Measurements from ENCODE around the gene IDI2.
"Not testable (repeated sequence)": the region's sequence is repeated elsewhere in the genome, so short reads cannot be mapped to it uniquely, and the experiment has no call there.

IDI2 gene

DNA sequence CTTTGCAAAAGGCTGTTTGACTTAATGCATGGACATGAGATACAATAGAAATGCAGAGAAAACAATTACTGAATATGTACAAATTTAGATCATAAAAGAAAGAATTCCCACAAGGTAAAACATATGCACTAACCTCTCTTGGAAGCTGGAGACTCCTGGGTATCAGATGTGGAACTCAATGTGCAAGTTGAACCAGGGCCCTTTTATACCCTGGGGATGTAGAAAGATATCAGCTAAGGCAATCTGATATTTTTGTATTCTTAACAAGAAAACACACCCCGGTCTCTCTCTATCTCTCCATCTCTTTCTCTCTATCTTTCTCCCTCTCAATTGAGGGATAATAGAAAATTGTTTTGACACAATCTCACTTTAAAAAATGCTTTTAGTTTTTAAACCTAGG is at the start of gene IDI2:
Gene IDI2 (minus strand): TSS at position 177 of the 400 bp plus-strand sequence. CDS start 1,136 bp downstream, outside the sequence.
- TF ChIP-seq, protein P1, sequence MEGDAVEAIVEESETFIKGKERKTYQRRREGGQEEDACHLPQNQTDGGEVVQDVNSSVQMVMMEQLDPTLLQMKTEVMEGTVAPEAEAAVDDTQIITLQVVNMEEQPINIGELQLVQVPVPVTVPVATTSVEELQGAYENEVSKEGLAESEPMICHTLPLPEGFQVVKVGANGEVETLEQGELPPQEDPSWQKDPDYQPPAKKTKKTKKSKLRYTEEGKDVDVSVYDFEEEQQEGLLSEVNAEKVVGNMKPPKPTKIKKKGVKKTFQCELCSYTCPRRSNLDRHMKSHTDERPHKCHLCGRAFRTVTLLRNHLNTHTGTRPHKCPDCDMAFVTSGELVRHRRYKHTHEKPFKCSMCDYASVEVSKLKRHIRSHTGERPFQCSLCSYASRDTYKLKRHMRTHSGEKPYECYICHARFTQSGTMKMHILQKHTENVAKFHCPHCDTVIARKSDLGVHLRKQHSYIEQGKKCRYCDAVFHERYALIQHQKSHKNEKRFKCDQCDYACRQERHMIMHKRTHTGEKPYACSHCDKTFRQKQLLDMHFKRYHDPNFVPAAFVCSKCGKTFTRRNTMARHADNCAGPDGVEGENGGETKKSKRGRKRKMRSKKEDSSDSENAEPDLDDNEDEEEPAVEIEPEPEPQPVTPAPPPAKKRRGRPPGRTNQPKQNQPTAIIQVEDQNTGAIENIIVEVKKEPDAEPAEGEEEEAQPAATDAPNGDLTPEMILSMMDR (conservative IDR thresholded peaks at IDR 0.05; ENCODE audit: low read depth, low read length) = no peak
- DNase-seq (ENCODE audit: low read depth) = no peak
- no peak within 1 kb of the TSS for H3K4me3 ChIP-seq (ENCODE audit: low read depth, low read length)

DNA sequence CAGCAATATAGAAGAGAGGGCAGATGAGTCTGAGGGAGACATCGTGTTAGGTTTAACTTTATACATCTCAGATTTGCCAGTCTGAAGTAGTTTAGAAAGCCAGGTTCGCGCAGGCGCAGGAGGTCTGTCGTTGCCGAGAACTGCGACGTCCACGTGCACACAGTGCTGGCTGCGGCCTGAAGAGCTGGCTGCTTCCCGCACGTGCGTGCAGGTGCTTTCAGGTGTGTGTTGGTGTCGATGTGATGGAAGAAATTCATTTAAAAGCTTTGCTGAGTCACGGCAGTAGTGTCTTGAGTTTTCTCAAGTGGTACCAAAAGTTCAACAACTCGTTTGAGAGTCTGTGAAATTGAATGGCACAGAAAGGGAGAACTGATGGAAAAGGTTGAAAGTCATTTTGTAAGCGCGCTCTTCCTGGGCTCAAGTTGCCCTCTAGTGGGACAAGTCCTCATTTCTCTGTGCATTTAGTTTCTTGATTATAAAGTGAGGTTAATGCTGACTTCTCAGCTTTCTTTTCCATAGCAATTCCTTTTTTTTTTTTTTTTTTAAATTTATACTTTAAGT is 49.2 kb upstream of the IDI2 start:
- no peak overlapping the region for H3K4me3 ChIP-seq (ENCODE audit: low read depth, low read length)
- TF ChIP-seq, protein P1 (conservative IDR thresholded peaks at IDR 0.05; ENCODE audit: low read depth, low read length) = peak; percentile 49
- peak; percentile 42 for DNase-seq (ENCODE audit: low read depth)

DNA sequence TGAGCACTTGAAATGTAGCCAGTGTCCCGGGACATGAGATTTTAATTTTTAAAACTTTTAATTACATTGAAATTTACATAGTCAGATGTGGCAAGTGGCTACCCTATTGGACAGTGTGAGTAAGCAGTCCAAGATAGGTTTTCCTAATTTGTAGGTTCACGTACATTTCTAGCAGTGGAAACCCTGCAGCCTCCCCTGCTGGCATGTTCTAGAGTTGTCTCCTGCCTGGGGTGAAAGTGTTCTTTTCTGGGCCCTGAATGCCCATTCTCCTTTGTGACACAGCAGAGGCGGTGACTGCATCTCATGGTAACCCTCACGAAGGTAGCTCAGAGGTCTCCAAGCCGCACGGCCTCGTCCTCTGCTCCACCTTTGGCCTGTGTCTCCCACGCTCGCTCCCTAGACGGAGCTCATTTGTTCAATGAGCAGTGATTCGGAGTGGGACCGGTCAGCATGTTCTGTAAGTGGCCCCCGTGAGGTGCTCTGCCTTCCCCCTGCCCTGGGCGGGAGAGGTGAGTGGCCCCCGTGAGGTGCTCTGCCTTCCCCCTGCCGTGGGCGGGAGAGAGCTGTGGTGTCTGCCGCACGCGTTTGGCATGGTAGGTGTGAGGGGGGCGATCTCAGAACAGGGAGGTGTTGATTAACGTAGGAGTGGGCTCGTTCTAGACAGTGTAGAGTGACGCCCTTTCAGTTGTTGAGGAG is 48.5 kb upstream of the IDI2 start:
- H3K4me3 ChIP-seq (ENCODE audit: low read depth, low read length) = no peak overlapping the region
- DNase-seq (ENCODE audit: low read depth) = no peak
- TF ChIP-seq, protein P1 (conservative IDR thresholded peaks at IDR 0.05; ENCODE audit: low read depth, low read length) = peak; percentile 41

DNA sequence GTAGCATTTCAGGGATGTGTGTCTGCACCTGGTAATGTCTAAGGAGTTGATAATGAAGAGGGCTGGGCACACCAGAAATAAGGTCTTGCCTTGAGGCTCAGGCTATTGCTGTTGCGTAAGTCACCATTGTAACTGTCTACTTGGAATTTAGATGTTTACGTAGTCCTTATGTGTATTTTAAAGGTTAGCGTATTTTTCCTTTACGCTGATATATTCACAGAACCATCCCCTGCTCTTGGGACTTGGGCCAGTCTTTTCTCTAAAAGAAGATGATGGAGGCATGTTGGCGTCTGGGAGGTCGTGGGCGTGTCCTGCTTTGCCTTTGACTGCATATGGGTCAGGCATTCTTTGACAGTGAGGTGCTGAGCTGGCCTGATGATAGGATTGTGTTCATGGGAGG is 45.3 kb upstream of the IDI2 start:
- no peak overlapping the region for H3K4me3 ChIP-seq (ENCODE audit: low read depth, low read length)
- DNase-seq (ENCODE audit: low read depth) = peak; percentile 44
- TF ChIP-seq, protein P1 (conservative IDR thresholded peaks at IDR 0.05; ENCODE audit: low read depth, low read length) = no peak

DNA sequence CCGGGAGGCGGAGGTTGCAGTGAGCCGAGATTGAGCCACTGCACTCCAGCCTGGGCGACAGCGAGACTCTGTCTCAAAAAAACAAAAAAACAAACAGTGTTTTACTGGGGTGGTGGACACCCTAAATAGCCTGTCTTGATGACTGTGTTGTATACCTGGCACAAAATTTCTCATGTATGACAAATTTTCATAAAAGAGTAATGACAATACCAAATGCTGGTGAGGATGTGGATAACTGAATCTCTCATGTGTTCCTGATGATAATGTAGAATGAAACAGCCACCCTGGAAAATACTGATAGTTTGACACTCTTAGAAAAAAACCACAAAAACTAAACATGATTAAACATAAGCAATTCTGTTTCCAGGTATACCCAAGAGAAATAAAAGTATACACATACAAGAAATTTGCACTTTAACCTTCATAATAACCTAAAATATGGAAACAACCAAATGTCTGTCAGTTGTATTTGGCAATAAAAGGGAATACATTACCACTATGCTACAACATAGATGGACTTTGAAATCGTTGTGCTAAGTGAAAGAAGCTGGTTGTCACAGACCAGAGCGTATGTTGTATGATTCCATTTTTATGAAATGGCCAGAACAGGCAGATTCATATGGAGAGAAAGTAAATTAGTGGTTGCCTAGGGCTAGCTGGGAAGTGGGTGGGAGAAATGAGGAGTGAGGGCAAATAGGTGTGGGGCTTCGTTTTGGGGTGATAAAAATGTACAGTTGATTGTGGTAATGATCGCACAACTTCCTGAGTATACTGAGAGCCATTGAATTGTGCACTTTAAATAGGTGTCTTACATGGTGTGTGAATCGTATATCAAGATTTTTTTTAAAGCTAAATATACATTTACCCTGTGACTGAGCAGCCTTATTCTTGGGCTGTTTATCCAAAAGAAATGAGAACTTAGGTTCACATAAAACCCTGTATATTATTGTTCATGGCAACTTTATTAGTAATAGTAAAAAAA is 43.0 kb upstream of the IDI2 start:
- DNase-seq (ENCODE audit: low read depth) = no peak
- TF ChIP-seq, protein P1 (conservative IDR thresholded peaks at IDR 0.05; ENCODE audit: low read depth, low read length) = no peak
- no peak overlapping the region for H3K4me3 ChIP-seq (ENCODE audit: low read depth, low read length)

DNA sequence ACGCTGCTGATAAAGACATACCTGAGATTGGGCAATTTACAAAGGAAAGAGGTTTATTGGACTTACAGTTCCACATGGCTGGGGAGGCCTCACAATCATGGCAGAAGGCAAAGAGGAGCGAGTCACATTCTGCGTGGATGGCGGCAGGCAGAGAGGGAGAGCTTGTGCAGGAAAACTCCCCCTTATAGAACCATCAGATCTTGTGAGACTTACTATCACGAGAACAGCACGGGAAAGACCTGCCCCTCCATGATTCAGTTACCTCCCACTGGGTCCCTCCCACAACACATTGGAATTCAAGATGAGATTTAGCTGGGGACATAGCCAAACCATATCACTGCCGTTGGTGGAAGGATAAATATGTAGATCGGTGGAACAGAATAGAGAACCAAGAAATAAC is 41.1 kb upstream of the IDI2 start:
- H3K4me3 ChIP-seq (ENCODE audit: low read depth, low read length); DNase-seq (ENCODE audit: low read depth): not testable (repeated sequence)

DNA sequence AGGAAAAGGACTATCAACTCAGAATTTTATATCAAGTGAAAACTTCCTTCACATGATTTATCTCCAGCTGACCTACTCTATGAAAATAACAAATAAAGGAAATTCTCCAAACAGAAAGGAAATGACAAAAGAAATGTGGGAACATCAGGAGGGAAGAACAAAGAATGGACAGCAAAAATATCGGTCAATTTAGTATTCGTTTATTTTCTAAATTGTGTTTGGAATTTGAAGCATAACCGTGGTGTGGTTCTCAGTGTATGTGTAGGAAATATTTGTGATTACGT is 39.2 kb upstream of the IDI2 start:
- DNase-seq (ENCODE audit: low read depth) = no peak
- H3K4me3 ChIP-seq (ENCODE audit: low read depth, low read length) = no peak overlapping the region
- TF ChIP-seq, protein P1 (conservative IDR thresholded peaks at IDR 0.05; ENCODE audit: low read depth, low read length) = no peak
